ENCODE data around the gene NLRC3.

DNA sequence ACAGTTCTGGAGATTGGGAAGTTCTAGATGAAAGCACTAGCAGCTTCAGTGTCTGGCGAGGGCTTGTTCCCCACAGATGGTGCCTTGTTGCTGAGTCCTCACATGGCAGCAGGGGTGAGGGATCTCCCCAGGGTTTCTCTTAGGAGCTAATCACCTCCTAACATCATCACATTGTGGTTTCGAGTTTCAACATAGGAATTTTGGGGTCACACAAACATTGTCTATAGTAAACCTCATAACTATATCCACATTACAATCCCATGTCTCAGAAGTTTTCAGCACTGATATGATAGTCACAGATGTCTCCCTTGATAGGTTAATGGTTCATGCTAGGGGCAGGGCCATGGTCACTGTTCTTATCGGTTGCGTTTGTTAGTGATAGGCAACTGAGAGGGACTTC, 62.6 kb downstream of the NLRC3 start:
- TF ChIP-seq, protein P1, sequence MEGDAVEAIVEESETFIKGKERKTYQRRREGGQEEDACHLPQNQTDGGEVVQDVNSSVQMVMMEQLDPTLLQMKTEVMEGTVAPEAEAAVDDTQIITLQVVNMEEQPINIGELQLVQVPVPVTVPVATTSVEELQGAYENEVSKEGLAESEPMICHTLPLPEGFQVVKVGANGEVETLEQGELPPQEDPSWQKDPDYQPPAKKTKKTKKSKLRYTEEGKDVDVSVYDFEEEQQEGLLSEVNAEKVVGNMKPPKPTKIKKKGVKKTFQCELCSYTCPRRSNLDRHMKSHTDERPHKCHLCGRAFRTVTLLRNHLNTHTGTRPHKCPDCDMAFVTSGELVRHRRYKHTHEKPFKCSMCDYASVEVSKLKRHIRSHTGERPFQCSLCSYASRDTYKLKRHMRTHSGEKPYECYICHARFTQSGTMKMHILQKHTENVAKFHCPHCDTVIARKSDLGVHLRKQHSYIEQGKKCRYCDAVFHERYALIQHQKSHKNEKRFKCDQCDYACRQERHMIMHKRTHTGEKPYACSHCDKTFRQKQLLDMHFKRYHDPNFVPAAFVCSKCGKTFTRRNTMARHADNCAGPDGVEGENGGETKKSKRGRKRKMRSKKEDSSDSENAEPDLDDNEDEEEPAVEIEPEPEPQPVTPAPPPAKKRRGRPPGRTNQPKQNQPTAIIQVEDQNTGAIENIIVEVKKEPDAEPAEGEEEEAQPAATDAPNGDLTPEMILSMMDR (IDR thresholded peaks at IDR 0.05; ENCODE audit: insufficient read depth, low read length): no peak
- TF ChIP-seq POLR2AphosphoS5 (IDR thresholded peaks at IDR 0.05; ENCODE audit: low read depth) (no peak), SPI1 (IDR thresholded peaks at IDR 0.05; ENCODE audit: borderline replicate concordance, low read depth) (no peak)
- TF ChIP-seq, protein P2, sequence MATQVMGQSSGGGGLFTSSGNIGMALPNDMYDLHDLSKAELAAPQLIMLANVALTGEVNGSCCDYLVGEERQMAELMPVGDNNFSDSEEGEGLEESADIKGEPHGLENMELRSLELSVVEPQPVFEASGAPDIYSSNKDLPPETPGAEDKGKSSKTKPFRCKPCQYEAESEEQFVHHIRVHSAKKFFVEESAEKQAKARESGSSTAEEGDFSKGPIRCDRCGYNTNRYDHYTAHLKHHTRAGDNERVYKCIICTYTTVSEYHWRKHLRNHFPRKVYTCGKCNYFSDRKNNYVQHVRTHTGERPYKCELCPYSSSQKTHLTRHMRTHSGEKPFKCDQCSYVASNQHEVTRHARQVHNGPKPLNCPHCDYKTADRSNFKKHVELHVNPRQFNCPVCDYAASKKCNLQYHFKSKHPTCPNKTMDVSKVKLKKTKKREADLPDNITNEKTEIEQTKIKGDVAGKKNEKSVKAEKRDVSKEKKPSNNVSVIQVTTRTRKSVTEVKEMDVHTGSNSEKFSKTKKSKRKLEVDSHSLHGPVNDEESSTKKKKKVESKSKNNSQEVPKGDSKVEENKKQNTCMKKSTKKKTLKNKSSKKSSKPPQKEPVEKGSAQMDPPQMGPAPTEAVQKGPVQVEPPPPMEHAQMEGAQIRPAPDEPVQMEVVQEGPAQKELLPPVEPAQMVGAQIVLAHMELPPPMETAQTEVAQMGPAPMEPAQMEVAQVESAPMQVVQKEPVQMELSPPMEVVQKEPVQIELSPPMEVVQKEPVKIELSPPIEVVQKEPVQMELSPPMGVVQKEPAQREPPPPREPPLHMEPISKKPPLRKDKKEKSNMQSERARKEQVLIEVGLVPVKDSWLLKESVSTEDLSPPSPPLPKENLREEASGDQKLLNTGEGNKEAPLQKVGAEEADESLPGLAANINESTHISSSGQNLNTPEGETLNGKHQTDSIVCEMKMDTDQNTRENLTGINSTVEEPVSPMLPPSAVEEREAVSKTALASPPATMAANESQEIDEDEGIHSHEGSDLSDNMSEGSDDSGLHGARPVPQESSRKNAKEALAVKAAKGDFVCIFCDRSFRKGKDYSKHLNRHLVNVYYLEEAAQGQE (IDR thresholded peaks at IDR 0.05; ENCODE audit: insufficient replicate concordance, low read depth): no peak

Data from HL-60 (cell line).